IPS-NIHi7 (cell line): ENCODE results near the gene CFAP61.
"Not testable (repeated sequence)": the region's sequence is repeated elsewhere in the genome, so short reads cannot be mapped to it uniquely, and the experiment has no call there.

Source experiments
- DNase-seq: peaks from one replicate; pipeline ENCODE4 v3.0.0; 2012; ENCODE audit warnings: mixed read lengths; ENCODE audit errors: extremely low spot score

CFAP61 gene

DNA sequence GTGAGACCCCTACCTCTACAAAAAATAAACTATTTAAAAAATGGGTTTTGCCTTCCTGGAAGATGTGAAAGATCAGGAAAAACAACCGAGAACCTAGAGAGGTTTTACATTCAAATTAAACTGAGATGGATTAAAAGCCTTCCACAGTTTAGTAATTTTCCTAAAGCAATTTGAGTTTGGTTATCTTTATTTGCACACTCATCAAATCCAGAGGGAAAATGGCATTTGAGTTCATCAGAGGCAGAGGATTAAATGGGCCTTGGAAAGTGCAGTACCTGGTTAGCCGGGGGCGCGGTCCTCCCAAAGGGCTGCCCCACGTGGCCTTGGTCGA lies 158.6 kb downstream of the CFAP61 start:
- no peak for DNase-seq

DNA sequence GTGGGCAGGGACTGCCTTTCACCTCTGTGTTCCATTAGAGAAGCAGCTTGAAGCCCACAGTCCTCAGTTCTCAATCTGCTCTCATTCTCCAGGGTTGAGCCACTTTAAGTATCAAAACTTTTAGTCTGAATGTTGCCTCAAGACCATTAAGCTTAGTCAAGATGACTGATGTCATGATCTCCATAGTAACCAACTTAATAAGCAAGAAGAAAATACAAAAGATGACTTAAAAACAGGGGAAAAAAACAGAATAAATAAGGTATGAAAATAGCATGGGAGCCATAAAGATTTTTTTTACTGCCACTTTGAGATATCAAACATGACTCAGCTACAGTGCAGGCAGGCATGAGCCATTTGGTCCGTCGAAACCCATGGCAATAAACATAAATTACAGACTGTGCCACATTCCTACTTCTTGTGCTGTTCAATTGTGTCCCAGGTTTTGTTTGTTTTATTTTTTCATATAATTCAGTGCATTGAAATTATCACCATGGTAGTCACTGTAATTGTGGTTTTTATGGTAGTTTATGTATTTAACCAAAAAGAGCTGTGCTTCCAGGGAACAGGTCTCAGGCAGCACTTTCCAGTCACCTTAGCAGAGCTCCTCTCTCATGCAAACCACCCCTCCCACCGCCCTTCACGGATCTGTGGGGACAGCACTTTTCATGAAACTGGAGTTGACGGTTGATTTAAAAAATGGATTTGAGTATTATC lies 159.1 kb downstream of the CFAP61 start:
- DNase-seq = no peak

DNA sequence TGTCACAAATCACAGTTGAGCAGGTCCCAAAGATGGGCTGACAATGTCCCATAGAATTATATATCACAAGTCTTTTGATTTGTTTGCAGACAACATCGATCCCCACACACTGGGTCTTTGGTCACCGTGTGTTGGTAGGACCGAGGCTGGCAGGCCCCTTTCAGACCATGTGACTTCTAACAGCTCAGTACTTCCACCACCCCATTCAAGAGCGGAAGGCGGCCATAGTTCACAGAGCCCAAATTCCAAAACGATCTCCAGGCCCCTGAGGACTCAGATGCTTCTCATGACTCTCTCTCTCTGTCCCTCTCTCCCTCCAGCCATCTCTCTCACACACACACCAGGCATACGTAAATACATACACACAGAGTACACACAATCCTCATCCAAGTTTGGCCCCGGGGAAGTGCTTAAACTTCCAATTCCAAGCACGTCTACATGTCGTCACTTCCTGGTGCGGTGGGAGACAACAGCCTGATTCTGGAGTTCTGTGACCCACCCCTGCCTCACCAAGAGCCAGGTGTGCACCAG lies 159.7 kb downstream of the CFAP61 start:
- no peak for DNase-seq

DNA sequence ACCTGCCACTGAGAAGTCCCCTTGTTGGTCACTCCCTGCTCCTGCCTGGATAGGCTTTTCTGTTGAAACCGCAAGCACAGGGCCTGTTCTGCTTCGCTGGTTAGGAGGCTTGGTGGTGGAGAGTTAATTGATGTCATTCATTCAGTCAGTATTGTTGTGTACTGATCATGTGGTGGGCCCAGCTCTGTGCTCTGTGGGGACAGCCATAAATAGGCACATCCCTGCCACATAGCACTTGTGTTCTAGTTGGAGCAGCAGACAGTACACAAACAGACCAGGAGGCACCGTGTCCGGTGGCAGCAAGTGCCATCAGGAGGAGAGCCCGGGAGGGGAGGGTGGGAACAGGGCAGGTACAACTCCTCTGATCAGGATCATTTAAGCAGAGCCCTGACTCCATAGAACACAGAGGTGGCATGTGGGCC lies 160.4 kb downstream of the CFAP61 start:
- no peak for DNase-seq

DNA sequence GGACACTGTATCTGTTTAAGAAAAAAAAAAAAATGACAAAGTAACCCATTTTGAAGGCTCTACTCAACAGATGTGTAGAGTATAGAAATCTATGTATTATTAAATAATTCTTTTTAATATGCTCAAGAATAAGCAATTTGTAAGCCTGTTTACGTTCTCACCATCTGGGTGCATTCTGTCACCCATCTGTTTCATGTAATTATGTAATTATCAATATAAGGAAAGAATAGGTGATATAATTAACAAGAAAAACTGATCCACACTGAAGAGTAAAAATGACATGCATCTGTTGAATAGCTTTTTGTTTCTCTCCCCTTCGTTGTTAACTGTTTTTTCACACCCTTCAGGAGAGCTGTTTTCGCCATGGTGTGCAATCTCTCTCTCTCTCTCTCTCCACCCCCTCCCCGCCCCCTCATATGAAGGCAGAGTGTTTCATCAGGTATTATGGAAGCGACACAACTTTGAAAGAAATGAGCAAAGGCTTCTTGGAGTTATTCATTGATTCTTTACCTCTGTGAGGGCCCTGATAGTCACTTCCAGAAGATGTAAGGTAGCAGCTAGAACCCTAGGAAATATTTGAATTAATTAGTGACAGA lies 161.3 kb downstream of the CFAP61 start:
- DNase-seq = no peak

DNA sequence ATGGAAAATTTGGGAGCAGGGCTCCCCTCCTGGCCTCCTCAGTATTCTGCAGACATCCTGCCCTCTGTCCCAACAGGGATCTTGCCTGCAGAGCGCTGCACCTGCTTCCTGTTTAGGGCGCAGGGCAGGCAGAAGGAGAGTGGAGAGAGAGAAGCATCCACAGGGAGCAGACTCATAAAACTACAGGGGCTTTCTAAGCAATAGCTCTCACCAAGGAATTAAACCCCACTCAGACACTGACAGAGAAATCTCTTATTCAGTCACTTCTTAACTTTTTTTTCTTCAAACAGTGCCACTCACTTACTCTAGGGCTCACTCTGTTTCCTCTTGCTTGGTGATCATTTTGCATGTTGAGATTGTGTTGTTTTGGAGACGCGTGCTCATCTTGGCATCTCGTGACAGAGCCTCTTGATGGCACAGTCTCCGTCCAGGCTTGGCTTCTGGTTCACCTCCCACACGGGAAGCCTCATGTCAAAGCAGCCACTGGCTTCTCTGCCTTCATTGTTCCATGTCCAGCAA lies 162.5 kb downstream of the CFAP61 start:
- no peak for DNase-seq

DNA sequence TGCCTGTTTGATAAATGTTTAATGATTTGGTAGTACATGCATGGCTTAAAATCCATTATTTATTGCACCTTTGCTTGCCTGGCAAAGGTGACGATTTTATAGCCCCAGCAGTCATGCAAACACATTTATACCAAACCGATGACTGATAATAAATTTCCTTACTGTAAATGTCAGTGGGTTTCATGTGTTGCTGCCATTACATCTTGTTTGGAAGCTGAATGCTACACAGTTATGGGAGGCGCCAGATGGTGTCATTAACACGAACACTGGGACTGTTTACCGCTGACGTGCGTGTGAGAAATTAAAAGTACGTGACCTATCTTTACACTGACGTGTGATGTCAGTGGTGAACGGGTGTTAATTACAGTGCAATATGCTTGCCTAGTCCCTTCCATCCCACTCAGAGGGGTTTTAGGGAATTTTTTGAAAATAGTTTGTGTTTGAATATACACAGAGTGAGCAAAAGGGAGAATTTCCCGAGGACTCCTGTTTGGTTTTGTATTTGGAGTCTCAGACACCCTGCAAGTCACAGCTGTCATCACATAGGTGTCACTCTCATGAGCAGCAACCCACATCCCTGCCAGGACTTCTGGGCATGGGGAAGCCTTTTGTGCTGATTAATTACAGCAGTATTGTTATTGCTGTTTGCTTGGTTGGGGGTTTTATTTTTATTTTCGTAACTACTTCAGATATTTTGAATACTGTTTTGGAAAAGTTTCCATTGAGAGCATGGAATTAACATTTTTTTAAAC lies 163.8 kb downstream of the CFAP61 start:
- no peak for DNase-seq

DNA sequence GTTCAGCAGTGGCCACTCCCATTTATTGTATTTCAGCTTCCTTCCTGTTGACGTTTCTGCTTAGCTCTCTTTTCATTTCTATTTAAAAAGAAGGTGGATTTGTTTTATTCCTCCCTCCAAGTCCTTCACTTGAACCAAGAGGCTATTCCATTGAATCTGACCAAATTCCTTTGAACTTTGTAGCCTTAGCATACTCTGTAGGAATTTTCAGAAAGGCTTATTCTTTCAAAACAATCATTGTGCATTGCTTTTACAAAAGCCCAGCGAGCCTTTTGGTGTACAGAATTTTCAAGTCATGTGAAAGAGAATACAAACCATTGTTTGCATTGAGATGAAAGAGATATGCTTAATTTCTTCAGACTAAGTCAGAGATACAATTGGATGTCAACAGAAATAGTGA lies 164.6 kb downstream of the CFAP61 start:
- no peak for DNase-seq

DNA sequence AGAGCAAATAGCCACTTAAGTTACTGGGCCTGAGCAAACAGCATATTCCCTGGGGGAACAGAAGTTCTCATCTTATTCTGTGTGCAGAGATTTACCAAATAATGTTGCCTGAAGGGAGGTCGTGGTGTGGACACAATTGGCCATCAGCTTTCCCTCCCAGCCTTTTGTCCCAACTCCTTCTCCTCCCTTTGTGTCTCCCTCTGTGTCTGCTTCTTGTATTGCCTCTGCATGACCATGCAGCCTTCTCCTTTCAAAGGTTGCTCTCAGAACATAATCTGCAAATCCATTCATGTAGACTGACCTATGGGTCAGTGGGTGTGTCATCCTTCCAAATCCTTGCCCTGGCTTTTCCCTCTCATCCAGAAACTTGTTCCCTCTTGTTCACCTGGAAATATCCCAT lies 165.3 kb downstream of the CFAP61 start:
- DNase-seq = no peak

DNA sequence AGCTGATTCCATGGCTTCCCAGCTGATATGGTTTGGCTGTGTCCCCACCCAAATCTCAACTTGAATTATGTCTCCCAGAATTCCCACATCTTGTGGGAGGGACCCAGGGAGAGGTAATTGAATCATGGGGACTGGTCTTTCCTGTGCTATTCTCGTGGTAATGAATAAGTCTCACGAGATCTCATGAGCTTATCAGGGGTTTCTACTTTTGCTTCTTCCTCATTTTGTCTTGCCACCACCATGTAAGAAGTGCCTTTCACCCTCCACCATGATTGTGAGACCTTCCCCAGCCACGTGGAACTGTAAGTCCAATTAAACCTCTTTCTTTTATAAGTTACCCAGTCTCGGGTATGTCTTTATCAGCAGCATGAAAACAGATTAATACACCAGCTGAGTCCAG lies 165.8 kb downstream of the CFAP61 start:
- not testable (repeated sequence) for DNase-seq

DNA sequence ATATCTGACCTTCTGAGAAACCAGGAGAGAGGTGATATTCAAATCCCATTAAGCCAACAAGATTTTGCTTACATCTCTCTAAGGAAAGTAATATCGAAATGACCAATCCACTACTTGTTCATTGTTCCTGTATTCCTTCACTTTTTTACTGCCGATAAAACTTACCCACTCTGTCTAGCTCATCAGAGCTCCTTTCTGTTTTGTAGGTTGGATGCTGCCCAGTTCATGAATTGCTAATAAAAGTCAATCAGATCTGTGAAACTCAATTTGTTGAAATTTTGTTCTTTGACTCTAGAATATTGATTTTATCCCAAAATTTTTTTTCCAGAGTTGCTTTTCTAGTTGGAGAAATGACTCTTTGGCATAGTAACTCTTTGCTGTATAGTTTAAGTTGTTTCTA lies 166.7 kb downstream of the CFAP61 start:
- no peak for DNase-seq

DNA sequence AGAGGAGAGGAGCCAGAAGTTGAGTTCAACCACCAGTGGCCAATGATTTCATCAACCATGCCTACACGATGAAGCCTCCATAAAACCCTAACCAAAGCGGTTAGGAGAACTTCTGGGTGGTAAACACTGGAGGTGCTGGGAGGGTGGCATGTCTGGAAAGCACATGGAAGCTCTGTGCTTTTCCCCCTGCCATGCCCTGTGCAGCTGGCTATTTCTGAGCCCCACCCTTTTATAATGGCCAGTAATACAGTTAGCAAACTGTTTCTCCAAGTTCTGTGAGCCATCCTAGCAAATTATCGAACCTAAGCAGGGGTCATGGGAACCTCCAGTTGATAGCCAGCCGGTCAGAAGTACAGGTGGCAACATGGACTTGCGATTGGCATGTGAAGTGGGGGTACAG lies 167.8 kb downstream of the CFAP61 start:
- DNase-seq = no peak

DNA sequence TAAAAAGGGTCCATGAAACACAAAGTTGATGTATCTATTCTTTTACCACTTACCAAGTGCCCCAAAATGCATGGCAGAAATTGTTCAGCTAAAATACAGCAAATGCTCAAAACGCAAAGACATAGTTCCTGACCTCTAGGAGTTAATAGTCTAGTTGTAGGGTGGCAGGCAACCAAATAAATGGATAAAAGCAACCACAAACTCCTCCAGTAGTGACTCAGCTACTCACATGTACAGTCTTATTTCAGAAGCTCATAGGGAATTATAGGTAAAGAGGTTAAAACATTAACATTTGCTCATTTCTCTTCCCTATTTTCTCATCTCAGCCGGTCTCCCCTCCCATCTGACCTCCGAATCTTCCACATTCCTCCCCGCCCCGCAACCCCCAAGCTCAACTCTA lies 171.6 kb downstream of the CFAP61 start:
- DNase-seq = no peak

DNA sequence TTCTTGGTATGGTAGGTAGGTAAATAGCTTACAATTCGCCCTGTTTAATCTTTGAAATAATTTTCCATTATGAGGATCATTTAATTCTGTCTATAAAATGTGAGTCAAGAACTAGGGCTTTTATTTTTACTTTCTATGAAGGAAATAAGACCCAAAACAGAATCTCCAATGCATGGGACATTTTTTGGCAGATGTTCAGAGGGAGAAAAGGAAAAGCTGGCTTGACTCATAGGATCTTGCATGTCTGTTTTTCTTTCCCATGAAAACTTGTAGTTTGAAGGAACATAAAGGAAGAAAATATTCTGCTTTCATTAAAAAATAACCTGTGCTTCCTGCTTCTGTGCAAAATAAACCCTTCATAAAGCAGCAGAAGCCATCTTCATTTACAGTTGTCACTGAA lies 172.5 kb downstream of the CFAP61 start:
- DNase-seq = no peak

DNA sequence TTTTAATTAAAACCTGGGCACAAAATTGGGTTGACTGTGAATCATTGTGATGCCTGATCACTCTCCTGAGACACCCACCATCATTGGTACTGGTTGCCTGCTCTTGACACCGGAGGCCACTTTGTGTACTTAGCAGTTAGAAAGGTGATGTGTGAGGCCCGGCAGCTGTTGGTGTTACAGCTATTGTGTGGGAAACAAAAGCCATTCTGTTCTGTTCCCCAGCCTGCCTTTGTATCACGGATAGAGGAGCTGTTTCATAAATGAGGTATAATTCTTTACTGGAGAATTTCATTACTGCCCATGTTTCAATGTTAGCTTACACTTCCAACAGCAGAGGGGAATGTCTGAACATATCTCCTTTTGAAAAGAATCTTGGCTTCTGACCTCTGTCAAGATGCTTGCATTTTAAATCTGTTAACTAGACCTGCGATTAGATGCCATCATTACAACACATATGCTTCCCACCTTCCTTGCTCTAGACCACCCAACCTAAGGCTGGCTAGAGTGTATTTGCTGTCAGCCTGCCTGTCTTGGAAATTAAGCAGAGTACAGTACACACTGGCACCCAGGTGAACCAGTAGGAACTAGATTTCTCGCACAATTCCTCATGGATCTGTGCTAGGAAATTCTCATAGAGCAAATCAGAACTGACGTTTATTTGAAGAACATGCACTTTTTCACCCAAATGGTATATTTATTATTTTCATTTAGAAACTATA lies 173.2 kb downstream of the CFAP61 start:
- DNase-seq = no peak

DNA sequence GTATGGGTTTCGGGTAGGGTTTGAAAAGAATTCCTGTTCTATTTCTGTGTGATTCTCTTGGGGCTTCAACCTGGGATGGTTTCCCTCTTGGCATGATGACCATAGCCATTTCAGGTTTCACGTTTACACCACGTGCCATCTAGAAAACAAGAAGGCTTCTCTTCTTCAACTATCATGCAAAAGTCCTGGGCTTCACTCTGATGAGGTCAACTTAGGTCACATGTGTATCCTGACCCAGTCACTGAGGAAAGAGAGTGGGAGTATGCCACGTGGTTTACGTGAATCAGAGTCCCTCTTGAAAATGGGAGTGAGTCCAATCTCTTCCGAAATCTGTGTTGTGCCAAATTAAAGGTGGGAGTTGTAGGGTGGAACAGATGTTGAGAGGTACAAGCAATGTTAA lies 174.2 kb downstream of the CFAP61 start:
- DNase-seq = no peak

DNA sequence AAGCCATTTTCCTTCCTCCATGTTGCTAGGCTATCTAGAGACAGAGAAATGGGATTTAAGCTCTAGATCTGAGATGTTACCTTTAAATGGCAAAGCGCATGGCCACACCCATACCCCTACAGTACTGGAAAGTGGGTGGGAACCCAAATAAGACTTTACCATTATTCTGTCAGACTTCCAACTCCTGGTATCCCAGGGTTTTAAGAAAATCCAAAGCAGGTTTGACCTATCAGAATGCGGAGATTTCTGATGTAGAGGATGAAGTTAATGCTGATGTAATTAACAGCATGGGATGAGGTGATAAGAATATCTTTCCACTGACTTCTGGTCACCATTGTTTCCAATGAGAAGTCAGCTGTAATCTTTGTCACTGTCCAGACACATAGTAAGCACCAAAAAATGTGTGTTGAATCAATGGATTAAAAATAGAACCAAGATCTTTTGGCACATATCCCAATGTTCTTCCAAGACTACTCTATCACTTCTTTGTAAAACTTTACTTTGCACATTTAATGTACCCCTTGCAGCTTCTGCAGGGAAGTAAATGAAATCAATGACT lies 174.8 kb downstream of the CFAP61 start:
- DNase-seq = no peak

DNA sequence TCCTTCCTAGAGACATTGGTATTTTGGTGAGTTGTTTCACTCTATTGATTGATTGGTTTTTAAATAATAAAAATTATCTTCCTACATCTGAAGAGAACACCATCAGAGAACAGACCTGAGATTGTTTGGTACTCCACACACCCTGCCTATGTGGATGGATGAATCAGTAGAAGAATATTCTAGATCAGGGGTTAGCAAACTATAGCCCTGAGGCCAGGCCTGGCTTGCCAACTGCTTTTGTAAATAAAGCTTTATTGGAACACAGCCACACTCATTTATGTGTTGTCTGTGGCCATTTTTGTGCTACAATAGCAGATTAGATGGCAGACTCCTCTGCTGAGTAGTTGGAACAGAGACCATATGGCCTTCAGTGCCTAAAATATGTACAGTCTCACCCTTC lies 176.0 kb downstream of the CFAP61 start:
- no peak for DNase-seq

DNA sequence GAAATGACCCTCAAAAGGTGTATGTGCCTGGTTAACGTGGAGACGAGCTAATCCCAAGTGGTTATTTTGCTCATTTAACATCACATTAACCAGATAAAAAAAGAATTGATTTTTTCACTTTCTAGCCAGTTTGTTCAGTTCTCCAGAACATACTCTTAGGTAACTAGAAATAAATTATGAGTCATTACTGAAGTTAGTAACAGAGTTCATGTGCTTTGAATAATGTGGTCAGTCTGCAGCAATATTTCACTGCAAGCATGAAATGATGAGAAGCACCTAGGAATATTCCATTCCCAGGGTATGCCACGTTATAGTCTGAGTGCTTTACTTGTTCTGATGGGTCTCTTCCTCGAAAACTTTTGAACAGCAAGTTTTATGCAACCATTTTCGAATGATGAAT lies 177.3 kb downstream of the CFAP61 start:
- no peak for DNase-seq

DNA sequence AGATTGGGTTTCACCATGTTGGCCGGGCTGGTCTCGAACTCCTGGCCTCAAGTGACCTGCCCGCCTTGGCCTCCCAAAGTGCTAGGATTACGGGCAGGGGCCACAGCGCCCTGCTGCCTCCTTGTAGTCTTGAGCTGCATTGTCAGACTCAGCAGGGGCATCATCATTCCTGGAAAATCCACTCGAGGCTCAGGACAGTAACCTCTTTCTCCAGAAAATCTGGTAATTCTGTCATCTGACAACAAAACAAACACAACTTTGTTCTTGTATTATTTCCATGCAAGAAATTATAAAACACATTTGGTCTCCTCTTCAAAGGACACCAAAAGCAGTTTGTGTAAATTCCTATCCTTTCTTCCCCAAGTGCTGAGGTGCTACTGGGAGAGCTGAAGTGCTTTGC lies 178.4 kb downstream of the CFAP61 start:
- no peak for DNase-seq

DNA sequence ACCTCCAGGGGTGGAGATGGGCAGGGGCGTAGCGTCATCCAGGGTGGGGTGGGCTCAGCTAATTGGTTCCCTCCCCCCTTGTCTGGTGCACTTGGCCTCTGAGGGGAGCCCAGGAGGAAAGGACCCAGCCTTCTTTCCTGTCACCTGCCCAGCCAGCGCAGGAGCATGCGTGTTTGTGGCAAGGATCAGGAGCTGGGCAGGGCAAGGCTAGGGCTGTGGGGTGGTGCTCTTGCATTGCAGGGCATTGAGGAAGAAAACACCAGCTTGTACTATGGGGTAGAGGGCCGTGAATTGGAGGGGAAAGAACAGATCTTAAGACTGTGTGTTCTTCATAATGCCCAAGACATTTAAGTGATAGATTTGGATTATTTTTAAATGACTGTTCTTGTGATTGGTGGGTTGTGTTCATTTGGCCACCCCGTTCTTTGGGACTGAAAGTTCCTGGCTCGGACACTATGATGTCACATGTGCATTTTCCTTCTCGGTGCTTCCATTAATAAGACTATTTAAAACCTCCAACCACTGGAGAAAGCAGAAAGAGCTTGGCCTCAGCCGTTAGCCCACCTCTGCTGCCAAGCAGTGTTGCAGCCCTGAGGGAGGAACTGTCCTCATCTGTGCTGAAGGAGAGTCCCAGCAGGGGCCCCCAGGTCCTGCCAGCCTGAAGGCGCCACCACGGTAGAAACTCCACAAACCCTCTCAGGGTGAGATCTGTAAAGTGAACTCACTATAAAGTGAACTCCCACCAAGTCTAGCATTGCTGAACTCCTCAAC lies 179.4 kb downstream of the CFAP61 start:
- DNase-seq = no peak
